Stimulated activated CD4-positive, alpha-beta T cell treated with anti-CD3 and anti-CD28 coated beads, Interleukin-4, amount 100 ng/mL, for 24 hours (primary cell): ENCODE data around the gene CMTM6.
"Not testable (repeated sequence)": the region's sequence is repeated elsewhere in the genome, so short reads cannot be mapped to it uniquely, and the experiment has no call there.

ENCODE experiments used
- DNase-seq: peaks from one replicate; pipeline ENCODE4 v3.0.0-alpha.2; 2020

The CMTM6 gene

GRCh38 chr3:32498992-32499391 lies 3.7 kb downstream of the CMTM6 start:
- no peak for DNase-seq

GRCh38 chr3:32498252-32498651 lies 4.4 kb downstream of the CMTM6 start:
- DNase-seq = no peak

GRCh38 chr3:32495609-32496008 lies 7.0 kb downstream of the CMTM6 start:
- no peak for DNase-seq

GRCh38 chr3:32495085-32495484 lies 7.6 kb downstream of the CMTM6 start:
- no peak for DNase-seq

DNA sequence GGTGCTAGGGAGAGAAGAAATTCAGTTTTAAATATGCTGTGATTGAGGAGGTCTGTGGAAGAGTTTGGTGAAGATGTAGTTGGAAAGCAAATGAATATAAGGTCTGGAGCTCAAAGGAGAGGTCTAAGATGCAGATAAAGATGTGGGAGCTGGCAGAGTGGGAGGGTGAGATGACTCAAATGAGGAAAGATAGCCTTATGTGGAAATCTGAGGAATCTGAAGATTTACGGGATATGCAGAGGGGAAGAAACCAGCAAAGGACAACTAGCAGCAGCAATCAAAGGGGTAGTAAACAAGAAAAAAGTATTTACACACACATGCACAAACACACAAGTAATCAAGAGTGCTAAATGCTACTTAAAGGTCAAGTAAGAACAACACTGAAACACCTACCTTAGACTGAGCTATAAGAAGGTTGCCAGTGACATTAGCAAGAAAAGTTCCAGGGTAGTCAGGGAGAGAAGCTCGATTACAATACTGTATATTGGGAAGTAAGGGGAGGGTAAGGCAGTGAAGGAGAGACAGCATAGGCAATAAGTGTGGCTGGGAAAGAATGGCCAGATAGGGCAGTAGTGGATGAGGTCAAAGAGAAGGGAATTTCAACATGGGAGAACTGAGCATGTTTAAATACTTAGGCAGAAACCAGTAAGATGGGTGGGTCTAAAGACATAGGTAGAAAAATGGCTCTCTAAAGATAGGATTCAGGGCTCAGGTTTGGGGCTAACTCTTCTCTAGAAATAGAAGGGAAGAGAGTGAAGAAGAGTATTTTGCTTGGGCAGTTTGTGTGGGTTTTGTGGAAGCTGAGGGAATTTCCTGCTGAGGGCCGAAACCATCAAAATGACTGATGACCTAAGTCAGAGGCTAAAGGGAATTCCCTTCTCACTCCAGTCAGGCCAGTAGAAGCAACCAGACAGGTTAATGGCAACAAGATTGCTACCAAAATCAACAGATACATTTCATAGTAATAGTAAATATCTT lies 8.9 kb downstream of the CMTM6 start:
- no peak for DNase-seq

- DNase-seq = no peak
These were observed 9.8 kb downstream of the CMTM6 start for GRCh38 chr3:32492684-32493436.

- DNase-seq = no peak
These were observed 14.1 kb downstream of the CMTM6 start for GRCh38 chr3:32488474-32489008.

DNA sequence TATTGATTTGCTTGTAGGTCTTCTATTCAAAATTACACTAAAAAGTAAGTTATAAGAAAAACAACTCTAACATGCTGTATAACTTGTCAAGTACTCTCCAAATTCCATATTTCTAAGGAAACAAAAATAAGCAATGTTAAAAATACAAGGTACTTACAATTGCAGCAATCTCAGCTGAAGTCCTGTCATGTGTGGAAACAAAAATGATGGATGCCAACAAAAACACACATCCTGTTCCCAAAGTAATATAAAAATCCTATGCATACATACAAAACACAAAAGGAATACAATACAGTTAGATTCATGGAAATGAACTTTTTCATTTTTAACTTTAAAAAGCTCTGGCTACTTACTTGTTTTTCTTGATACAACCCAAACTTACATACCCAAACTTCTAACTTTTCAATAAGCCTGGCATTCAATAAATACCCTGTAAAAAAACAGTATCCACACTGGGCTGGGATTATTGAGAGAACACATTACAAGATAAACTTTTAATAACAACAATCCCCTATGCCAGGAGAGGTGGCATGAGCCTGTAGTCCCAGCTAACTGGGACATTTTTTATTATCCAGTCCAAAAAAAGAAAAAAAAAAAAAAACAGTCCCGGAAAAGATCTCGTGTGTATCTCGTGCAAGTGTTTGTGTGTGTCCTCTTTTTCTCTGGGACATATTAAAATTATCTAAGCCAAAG lies 14.7 kb downstream of the CMTM6 start:
- DNase-seq = no peak

GRCh38 chr3:32484436-32484835 lies 18.2 kb downstream of the CMTM6 start:
- DNase-seq = no peak

DNA sequence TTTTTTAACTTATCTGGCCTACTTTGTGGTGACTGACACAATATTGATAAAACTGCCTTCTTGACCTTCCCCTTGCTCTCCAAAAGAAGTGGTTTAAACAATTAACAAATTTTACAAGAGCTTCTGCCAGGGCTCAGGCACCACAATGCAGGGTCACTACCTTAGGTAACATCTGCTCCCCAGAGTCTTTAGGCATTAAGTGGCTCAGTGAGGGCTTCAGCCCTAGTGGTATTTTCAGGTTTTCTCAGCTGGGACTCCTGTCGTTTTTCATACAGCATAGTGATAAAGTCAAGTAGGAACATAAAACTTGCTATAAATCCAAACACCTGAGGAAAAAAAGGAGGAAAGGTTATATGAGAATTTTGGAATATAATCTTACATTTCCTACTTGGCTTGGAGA lies 18.9 kb downstream of the CMTM6 start:
- DNase-seq = no peak

DNA sequence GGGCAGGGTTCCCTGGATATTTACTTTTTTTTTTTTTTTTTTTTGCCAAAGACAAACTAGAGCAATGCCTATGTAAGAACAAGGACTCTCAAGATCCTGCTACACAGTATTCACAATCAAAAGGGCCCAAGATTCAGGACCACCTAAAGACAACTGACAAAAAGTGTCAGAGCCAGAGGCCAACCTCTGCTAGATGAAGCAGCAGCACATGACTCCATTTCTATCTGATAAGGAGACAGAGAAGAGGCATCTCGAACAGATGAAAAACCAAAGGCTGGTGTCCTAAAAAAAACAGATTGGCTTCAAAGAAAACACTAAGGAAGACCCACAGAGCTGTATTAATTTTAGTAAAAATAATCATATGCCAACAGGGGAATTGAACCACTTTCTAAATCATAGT lies 20.0 kb downstream of the CMTM6 start:
- DNase-seq = no peak

GRCh38 chr3:32481791-32482631 lies 20.6 kb downstream of the CMTM6 start:
- no peak for DNase-seq

DNA sequence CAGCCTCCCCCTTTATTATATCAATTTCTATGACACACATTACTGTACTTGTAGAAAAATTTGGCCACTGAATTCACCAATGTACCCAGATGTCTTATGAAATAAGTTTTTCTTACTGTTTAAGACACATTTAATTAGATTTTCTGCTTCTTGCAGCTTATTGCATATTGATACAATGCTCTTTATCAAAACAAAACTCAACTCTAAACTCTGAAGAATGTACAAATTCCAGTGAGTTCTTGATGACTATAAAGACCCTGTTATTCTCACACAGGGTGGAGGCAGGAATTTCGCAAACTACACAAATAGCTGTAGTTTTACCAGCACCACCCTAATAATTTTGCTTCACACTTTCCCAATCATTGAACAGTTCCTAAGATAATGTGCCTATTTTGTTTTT lies 22.0 kb downstream of the CMTM6 start:
- DNase-seq = no peak

- no peak for DNase-seq
These were observed 28.5 kb downstream of the CMTM6 start for GRCh38 chr3:32474201-32474600.

DNA sequence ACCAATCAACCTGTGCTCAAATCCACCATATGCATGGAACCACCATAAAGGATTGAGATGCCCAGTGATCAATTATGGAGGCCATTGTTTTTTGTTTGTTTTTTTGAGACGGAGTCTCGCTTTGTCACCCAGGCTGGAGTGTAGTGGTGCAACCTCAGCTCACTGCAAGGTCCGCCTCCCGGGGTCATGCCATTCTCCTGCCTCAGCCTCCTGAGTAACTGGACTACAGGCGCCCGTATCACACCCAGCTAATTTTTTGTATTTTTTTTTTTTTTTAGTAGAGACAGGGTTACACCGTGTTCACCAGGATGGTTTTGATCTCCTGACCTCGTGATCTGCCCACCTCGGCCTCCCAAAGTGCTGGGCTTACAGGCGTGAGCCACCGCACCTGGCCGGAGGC lies 30.5 kb downstream of the CMTM6 start:
- DNase-seq = not testable (repeated sequence)

- DNase-seq = no peak
These were observed 31.4 kb downstream of the CMTM6 start for GRCh38 chr3:32471246-32471645.

- DNase-seq = no peak
These were observed 32.3 kb downstream of the CMTM6 start for GRCh38 chr3:32470362-32470761.

DNA sequence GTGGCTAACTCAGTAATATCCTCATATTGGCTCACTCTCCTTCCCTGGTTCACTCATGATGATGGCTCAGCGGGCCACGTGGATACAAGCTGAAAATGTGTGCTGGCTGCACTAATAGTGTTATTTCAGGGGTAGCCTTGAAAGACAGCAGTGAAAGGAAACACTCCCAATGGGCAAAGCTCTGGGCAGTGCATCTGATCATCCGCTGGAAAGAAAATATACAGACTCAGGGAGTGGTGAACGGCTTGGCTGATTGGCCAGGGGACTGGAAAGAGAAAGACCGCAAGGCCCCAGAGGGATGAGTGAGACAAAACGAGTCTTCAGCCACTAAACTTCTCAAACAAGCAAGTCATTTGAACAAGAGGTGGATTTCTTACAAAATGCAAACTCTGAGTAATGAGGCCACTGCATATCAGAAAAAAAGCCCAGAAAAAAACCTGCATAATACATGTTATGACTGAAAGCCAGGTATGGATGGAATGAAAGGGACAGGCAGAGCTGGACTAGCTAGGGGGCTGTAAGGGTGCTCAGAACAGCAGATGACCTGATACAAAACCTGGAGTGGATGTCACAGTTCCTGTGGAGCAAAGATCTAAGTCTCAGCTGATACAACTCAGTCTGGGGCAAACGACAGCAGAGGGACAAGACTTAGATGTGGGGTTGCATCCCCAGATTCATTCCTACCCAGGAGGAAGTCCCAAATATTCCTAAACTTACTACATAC lies 33.3 kb downstream of the CMTM6 start:
- no peak for DNase-seq

DNA sequence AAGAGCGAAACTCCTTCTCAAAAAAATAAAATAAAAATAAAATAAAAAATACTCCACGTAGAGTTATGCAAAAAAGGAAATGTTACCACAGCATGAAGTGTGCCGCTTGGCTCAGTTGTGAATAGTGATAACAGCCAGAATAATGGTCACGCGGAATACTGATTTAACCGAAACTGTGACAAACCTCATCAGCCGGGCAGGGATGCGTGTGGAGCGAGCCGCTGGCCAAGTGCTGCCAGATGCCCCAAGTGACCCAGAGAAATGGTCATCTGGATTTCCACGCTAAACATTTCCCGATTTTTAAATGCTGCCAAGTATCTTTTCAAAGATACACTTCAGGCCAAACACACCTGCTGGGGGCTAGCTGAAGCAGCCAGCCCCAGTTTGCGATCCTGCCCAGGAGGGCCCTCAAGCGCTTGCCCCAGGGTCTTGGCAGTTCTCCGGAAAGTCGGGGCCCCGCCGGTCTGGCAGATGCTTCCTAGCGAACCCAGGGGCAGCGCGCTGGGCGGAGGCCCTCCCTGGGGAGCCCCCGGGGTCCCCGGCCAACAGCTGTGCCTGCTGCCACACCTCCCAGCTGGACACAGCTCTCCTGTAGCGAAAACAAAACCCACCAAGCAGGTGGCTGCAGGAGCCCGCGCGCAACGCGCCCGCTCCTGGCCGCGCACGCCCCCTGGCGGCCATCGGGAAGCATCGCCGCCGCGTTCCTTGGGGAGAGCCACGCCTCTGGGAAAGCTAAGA lies 35.1 kb downstream of the CMTM6 start:
- DNase-seq = peak; percentile 77

DNA sequence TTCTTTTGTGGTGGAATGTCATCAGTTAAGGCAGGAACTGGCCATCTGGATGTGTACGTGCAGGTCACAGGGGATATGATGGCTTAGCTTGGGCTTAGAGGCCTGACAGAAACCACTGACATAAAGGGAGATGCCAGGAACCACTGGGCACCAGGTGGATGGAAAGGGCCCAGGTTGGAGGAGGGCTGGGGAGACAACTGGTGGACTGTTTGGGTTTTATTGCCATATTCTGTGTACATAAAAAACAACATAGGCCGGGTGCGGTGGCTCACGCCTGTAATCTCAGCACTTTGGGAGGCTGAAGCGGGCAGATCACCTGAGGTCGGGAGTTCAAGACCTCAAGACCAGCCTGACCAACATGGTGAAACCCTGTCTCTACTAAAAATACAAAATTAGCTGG lies 35.8 kb downstream of the CMTM6 start:
- DNase-seq = not testable (repeated sequence)

DNA sequence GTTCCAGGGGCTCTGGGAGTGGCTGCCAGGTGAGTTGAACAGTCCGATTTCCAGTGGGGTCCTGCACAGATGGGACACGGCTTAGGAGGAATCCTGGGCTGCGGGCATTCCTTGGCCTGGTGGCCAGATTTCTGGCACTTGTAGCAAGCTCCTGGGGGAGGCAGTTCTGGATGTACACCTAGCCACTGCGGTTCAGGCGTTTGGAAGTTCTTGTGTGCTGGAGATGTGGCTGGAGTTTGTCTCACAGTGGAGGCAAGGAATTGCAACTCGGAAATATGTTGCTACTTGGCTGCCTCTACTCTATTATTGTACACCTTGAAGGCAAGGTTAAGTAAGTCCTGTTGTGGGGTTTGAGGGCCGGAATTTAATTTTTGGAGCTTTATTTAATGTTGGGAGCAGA lies 37.9 kb downstream of the CMTM6 start:
- DNase-seq = not testable (repeated sequence)
